Breast epithelium (tissue), 4 donors: ENCODE measurements around the gene CNTN5. TPM values are rescaled to one million over a fixed set of nuclear protein-coding genes. Genes with fewer than 3 reads are reported as not detected.

Source experiments
- DNase-seq, 2 donors: peaks; one replicate each; pipeline ENCODE4 v3.0.0-alpha.2; 2019; ENCODE audit warnings: low spot score in 2 of 2
- H3K27ac ChIP-seq, 2 donors: fragments of 200-600 bp; sonication (generic) in 1 of 2; one replicate each; pipeline ENCODE4 v1.5.1; 2016 to 2019; ENCODE audit warnings: mild to moderate bottlenecking in 1 of 2
- H3K27me3 ChIP-seq, 2 donors: fragments of 200-600 bp; sonication (generic) in 1 of 2; one replicate each; pipeline versions ENCODE4 v1.5.1 to v1.6.0; 2017 to 2019; ENCODE audit warnings: control low read depth in 1 of 2, mild to moderate bottlenecking in 1 of 2
- H3K36me3 ChIP-seq: fragments of 200-600 bp; one replicate; pipeline ENCODE4 v1.5.1; 2019
- H3K4me1 ChIP-seq, 2 donors: fragments of 200-600 bp; sonication (generic); one replicate each; pipeline ENCODE4 v1.5.1; 2016 to 2019; ENCODE audit warnings: control low read depth in 1 of 2
- H3K4me3 ChIP-seq, 3 donors: fragments of 200-600 bp; sonication (generic); 1 replicate in 2 of 3; 2 replicates in 1 of 3; pipeline ENCODE4 v1.5.1; 2016 to 2019; ENCODE audit warnings: mild to moderate bottlenecking in 3 of 3, moderate library complexity in 2 of 3
- H3K9me3 ChIP-seq, 2 donors: fragments of 200-600 bp; sonication (generic) in 1 of 2; one replicate each; pipeline ENCODE4 v1.5.1; 2016 to 2019; ENCODE audit warnings: control low read depth in 1 of 2
- CTCF ChIP-seq, 3 donors: fragments of 450-650 bp; IDR thresholded peaks; one replicate each; pipeline ENCODE4 v1.5.1; 2016 to 2017; ENCODE audit warnings: antibody characterized with exemption in 3 of 3, mild to moderate bottlenecking in 3 of 3, moderate library complexity in 3 of 3
- POLR2A ChIP-seq: fragments of 450-650 bp; IDR thresholded peaks from one replicate; pipeline ENCODE4 v1.6.1; 2016; ENCODE audit warnings: antibody characterized with exemption, mild to moderate bottlenecking, moderate library complexity
- POLR2AphosphoS5 ChIP-seq, 3 donors: sonication (generic); formaldehyde crosslinking; IDR thresholded peaks; one replicate each; pipeline ENCODE4 v1.6.1; 2017; ENCODE audit warnings: antibody characterized with exemption in 3 of 3
- intact Hi-C: fragments of 100-400 bp; cut with DNase I; formaldehyde crosslinking; loops from one replicate; pipeline ENCODE4 v1.15.1; 2023; ENCODE audit warnings: low total_unique reads
- total RNA-seq, 3 donors: library from RNA; depleted of rRNA; stranded (reverse); fragments of >200 nt; gene quantifications; one replicate each; pipeline ENCODE4 v1.1.0, GENCODE V29; 2016

Gene CNTN5
- total RNA-seq, 3 donors from 2014 or later, result not detected

GRCh38 chr11:100061006-100061405 is 1040.3 kb downstream of the CNTN5 start:
- Histone ChIP-seq H3K27me3 (no peaks in the 10 kb centered on the region), H3K4me3 (no peak overlapping the region), H3K36me3 (no peaks in the 10 kb centered on the region), H3K4me1 (no peaks in the 10 kb centered on the region), H3K27ac (no peak overlapping the region), H3K9me3 (no peaks in the 10 kb centered on the region)
- TF ChIP-seq CTCF (IDR thresholded peaks at IDR 0.05), result no peak
- no peak for TF ChIP-seq POLR2AphosphoS5 (IDR thresholded peaks at IDR 0.05)
- no peak for TF ChIP-seq POLR2A
- DNase-seq, result no peak
- intact Hi-C loops, result no loop called here

GRCh38 chr11:100066399-100066798 is 1045.7 kb downstream of the CNTN5 start:
- Histone ChIP-seq H3K27me3 (no peaks in the 10 kb centered on the region), H3K4me1 (no peaks in the 10 kb centered on the region), H3K4me3 (no peak overlapping the region), H3K9me3 (no peaks in the 10 kb centered on the region), H3K27ac (no peak overlapping the region), H3K36me3 (no peaks in the 10 kb centered on the region)
- no peak for DNase-seq
- intact Hi-C loops, result no loop called here
- TF ChIP-seq POLR2A (no peak), POLR2AphosphoS5 (IDR thresholded peaks at IDR 0.05) (no peak), CTCF (IDR thresholded peaks at IDR 0.05) (no peak)

GRCh38 chr11:100068116-100068515 is 1047.4 kb downstream of the CNTN5 start:
- intact Hi-C loops, result no loop called here
- H3K27ac ChIP-seq, result no peak overlapping the region
- H3K4me1 ChIP-seq, result no peaks in the 10 kb centered on the region
- no peaks in the 10 kb centered on the region for H3K27me3 ChIP-seq
- no peak for DNase-seq
- H3K36me3 ChIP-seq, result no peaks in the 10 kb centered on the region
- no peak for TF ChIP-seq POLR2A
- no peak for TF ChIP-seq CTCF (IDR thresholded peaks at IDR 0.05)
- TF ChIP-seq POLR2AphosphoS5 (IDR thresholded peaks at IDR 0.05), result no peak
- H3K4me3 ChIP-seq, result no peak overlapping the region
- H3K9me3 ChIP-seq, result no peaks in the 10 kb centered on the region

GRCh38 chr11:100072131-100072530 is 1051.4 kb downstream of the CNTN5 start:
- Histone ChIP-seq H3K27me3 (no peaks in the 10 kb centered on the region), H3K27ac (no peak overlapping the region), H3K4me3 (no peak overlapping the region), H3K36me3 (no peaks in the 10 kb centered on the region), H3K9me3 (no peaks in the 10 kb centered on the region), H3K4me1 (no peaks in the 10 kb centered on the region)
- no peak for TF ChIP-seq POLR2AphosphoS5 (IDR thresholded peaks at IDR 0.05)
- intact Hi-C loops, result no loop called here
- no peak for DNase-seq

- no peak for DNase-seq
- Histone ChIP-seq H3K4me3 (no peak overlapping the region), H3K4me1 (no peaks in the 10 kb centered on the region), H3K27me3 (no peaks in the 10 kb centered on the region), H3K9me3 (no peaks in the 10 kb centered on the region), H3K27ac (no peak overlapping the region), H3K36me3 (no peaks in the 10 kb centered on the region)
- no peak for TF ChIP-seq CTCF (IDR thresholded peaks at IDR 0.05)
- TF ChIP-seq POLR2AphosphoS5 (IDR thresholded peaks at IDR 0.05), result no peak
- TF ChIP-seq POLR2A, result no peak
- intact Hi-C loops, result no loop called here
Observed at GRCh38 chr11:100080381-100080780, 1059.6 kb downstream of the CNTN5 start.

GRCh38 chr11:100080821-100081220 is 1060.1 kb downstream of the CNTN5 start:
- TF ChIP-seq POLR2AphosphoS5 (IDR thresholded peaks at IDR 0.05), result no peak
- TF ChIP-seq POLR2A, result no peak
- TF ChIP-seq CTCF (IDR thresholded peaks at IDR 0.05), result no peak
- intact Hi-C loops, result no loop called here
- Histone ChIP-seq H3K27ac (no peak overlapping the region), H3K4me3 (no peak overlapping the region), H3K27me3 (no peaks in the 10 kb centered on the region), H3K9me3 (no peaks in the 10 kb centered on the region), H3K4me1 (no peaks in the 10 kb centered on the region), H3K36me3 (no peaks in the 10 kb centered on the region)
- no peak for DNase-seq
